RPMI8226 (cell line): Measurements from ENCODE around the gene TMSB10.
"Not testable (repeated sequence)": the region's sequence is repeated elsewhere in the genome, so short reads cannot be mapped to it uniquely, and the experiment has no call there.

Experiments
- DNase-seq: peaks from one replicate; pipeline ENCODE4 v3.0.0-alpha.2; 2015

The TMSB10 gene

GRCh38 chr2:84905181-84906107 lies at the start of gene TMSB10:
Gene TMSB10 (plus strand): TSS chr2:84905656.
- peak; percentile 88 for DNase-seq

DNA sequence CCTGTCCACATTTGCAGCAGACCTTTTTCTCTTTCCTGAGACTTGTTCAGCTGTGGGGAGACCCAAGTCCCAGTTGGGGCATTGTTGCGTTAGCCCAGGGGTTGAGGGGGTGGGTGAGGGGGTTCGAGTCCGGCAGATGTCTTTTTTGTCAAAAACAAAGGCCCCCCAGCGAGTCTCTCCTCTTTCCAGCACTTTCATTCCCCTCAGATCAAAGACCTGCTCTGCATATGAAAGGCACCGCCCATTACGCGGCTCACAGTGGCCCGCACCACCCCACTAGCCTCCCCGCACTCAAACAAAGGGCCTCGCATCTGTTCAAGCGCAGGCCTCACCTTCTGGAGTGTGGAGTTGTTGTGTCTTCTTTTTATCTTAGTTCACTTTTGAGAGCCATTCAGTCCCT lies 49.7 kb upstream of the TMSB10 start:
- DNase-seq = no peak

- DNase-seq = peak; percentile 42
Observed at GRCh38 chr2:84856787-84857186, 48.7 kb upstream of the TMSB10 start.

DNA sequence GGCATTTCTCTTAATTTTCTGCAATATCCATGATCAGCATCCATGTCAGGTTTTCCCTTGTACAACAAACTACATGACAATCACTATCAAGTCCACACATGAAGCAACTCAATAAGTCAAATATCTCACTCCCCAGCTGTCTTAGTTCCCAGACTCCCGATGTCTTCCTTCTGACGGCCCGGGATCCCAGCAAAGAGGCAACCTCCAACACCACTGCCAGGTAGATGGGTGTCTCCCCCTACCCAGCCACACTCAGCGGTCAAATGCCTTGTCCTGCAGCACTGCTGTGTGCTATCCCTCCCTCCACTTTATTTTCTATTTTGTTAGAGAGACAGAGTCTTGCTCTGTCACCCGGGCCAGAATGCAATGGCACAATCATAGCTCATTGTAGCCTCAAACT lies 47.9 kb upstream of the TMSB10 start:
- DNase-seq = no peak

- no peak for DNase-seq
Observed at GRCh38 chr2:84858123-84858522, 47.3 kb upstream of the TMSB10 start.

- no peak for DNase-seq
Observed at GRCh38 chr2:84858937-84859336, 46.5 kb upstream of the TMSB10 start.

GRCh38 chr2:84861539-84861938 lies 43.9 kb upstream of the TMSB10 start:
- DNase-seq = no peak

DNA sequence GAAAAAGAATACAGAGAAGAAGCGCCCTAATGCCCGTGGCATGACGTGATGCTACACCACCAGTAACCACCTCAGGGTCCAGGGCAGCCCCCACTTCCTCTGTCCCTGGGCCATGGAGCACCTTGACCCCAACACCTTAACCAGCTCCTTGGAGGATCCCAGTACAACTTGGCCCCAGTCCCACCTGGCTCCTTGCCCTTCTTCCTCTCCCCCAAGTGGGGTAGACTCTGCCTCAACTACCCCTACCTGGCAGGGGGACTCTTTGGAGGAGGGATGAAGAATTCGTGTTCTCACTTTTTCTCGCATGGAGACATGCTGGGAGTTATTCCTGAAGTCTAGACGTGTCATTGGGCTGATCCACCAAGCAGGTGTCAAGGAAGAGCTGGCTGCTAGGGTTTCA lies 43.5 kb upstream of the TMSB10 start:
- DNase-seq = no peak

DNA sequence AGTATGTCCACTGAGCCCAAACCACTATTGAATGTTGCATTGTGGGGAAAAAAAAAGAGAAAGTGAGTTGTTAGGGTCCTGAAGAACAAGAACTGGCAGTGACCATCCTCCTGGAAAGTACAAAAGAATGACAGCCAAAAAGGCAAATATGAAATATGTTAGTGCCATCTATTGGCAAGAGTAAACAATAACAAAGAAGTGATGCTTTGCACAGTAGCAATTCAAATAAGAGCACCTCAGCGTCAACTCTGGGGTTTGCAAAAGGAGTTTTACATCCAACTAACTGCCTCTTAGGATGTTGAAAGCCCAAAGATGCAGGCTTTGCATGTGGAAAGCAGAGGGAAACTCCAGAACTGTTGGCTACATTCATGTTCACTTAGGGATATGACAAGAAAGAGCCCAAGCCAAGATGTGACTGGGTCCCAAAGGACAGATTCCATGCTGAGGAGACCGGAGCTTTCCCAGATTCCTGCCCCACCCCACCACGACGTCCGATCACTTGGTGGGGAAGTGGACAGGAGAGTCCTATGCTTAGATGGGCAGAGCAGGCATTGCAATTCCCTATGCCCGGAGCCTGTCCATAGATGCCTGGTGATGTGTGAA lies 40.2 kb upstream of the TMSB10 start:
- DNase-seq = no peak

DNA sequence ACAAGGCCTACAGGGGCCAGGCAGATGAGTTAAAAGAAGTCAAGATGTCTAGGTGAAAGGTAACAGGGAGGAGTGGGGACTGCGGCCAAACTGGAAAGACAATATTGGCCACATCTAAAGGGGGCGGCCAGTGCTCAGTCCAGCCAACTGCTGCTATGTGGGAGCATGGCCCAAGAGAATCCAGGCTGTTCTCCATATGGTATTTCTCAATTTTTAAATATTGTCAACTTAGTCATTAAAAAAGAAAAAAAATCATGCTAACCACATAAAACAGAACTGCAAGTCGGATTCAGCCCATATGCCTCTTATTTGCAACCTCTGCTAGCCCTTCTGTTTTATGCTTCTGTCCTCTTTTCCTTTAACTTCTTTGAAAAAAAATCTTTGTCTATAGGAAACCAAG lies 39.3 kb upstream of the TMSB10 start:
- DNase-seq = no peak

GRCh38 chr2:84868327-84868726 lies 37.1 kb upstream of the TMSB10 start:
- not testable (repeated sequence) for DNase-seq

DNA sequence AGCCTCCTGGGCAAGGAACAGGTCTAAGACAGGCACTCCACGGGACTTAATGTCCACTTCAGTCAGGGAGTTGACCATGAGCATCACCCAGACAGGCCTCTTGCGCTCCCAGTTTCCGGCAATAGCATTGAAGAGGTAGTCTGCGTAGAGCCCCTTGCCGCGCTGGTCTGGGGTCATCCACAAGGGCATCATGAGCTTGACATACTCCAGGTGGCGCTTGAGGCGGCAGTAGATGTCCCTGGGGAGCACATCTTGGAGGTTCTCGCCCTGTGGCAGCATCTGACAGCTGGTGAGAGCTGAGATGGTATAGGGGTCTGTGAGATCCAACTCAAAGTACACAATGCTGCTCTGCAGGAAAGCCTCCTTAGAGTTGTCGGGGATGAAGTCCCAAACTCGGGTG lies 35.1 kb upstream of the TMSB10 start:
- DNase-seq = peak; percentile 18

DNA sequence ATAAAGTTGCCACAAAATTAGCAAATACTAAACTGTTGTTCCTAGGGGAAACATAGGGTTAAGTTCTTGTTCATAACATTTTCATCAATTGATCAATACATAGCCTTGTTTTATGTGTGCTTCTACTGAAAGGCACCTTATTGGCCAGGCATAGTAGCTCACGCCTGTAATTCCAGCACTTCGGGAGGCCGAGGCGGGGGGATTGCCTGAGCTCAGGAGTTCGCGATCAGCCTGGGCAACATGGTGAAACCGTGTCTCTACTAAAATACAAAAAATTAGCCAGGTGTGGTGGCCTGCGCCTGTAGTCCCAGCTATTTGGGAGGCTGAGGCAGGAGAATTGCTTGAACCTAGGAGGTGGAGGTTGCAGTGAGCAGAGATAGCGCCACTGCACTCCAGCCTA lies 32.8 kb upstream of the TMSB10 start:
- not testable (repeated sequence) for DNase-seq

- DNase-seq = no peak
Observed at GRCh38 chr2:84873350-84873749, 32.1 kb upstream of the TMSB10 start.

GRCh38 chr2:84874381-84875212 lies 30.9 kb upstream of the TMSB10 start:
- no peak for DNase-seq

DNA sequence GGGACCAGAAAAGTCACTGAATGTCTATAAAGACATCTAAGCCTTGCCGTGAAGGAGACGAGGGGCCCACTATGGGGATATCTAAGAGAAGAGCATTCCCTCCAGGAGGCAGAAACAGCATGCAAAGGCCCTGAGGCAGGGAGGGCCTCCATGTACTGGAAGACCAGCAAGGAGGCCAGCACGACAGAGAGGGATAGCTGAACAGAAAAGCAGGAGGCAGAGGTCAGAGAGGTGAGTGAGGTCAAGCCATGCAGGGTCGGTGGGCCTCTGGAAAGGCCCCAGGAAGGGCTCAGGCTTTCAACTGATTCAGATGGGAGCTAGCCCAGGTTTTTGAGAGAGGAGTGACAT lies 30.3 kb upstream of the TMSB10 start:
- no peak for DNase-seq

GRCh38 chr2:84875619-84876018 lies 29.8 kb upstream of the TMSB10 start:
- not testable (repeated sequence) for DNase-seq

DNA sequence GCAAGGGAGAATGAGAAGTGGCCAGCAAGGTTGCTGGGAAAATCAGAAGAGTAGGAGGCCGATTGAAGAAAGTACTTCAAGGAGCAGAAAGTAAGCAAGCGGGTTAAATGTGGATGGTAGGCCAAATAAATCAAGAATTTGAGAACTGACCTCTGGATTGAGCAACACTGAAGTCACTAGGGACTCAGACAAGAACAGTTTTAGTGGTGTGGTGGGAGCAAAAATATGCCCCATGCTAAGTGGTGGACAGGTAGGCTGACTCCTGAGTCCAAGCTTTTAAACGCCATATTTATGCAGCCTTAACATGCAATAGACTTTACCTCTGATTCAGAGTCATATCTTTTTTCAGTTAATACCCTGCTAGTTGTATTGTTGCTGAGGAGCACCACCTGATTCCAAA lies 29.1 kb upstream of the TMSB10 start:
- DNase-seq = no peak

DNA sequence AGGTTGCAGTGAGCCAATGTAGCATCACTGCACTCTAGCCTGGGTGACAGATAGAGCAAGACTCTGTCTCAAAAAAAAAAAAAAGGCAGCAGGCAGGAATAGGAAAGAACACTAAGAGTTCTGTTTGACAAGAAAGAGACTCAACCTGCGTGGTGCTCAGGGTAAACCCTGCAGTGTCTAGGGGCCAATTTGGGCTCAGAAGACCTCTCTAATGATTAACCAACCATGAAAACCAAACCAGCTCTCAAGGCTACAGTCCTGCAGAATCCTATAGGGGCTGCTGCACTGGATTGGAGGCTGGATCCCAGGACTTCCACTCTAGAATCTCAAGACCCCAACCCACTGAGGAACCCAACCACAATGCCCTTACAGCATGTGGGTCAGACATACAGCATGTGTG lies 27.0 kb upstream of the TMSB10 start:
- DNase-seq = no peak

GRCh38 chr2:84878896-84879583 lies 26.4 kb upstream of the TMSB10 start:
- DNase-seq = no peak

DNA sequence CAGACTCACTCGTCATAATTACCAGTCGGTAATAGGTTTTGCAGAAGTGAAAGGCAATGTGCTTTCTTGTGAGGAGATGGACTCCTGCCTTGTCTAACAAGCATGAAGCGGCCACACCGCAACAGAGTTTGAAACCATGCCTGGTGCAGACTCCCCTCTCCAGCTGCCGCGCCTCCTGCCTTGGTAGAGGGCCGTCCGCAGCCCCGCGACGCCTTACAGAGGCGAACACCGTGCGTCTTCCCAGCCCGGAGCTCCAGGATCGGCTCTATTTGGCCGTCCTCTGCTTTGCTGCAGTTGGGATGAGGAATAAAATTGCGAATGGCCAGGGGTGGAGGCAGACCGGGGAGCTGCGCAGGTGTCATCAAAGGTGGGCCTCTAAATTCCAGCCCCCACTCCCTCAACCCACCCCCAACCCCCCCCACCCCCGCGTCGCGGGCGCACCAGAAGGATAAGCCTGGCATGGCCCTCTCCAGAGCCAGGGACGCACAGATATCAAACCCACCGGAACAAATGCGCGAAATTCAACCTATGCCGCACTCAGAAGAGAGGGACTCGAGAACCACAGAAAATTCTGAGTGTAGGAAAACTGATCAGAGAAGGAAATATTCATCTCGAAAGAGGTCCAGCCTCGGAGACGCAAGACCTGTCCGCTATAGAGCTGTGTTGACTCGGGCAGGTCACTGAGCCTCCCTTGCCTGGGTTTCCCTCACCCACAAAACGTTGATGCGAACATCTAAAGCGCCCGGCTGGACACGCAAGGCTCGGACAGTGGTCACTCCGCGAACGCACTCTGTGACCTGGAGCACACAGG lies 25.7 kb upstream of the TMSB10 start:
- DNase-seq = peak; percentile 61

GRCh38 chr2:84880395-84880644 lies 25.1 kb upstream of the TMSB10 start:
- DNase-seq = no peak
